GM12864 (cell line): ENCODE results near the gene POC1A.
A peak's percentile ranks its signal among the peaks of the same experiment; 100 is the strongest.

Experiments used
- DNase-seq: peaks from one replicate; pipeline ENCODE4 v3.0.0-alpha.2; 2011; ENCODE audit warnings: low read depth
- H3K4me3 ChIP-seq: 2 replicates; pipeline ENCODE4 v1.5.1; 2011; ENCODE audit warnings: mild to moderate bottlenecking, low read depth, low read length, control low read depth
- TF ChIP-seq, protein P1 (sequence below): IDR thresholded peaks from 2 replicates; pipeline ENCODE4 v1.5.1; 2011; ENCODE audit warnings: low read depth, mild to moderate bottlenecking, moderate library complexity, low read length, control low read depth, inconsistent platforms; ENCODE audit errors: missing control alignments

The POC1A gene

DNA sequence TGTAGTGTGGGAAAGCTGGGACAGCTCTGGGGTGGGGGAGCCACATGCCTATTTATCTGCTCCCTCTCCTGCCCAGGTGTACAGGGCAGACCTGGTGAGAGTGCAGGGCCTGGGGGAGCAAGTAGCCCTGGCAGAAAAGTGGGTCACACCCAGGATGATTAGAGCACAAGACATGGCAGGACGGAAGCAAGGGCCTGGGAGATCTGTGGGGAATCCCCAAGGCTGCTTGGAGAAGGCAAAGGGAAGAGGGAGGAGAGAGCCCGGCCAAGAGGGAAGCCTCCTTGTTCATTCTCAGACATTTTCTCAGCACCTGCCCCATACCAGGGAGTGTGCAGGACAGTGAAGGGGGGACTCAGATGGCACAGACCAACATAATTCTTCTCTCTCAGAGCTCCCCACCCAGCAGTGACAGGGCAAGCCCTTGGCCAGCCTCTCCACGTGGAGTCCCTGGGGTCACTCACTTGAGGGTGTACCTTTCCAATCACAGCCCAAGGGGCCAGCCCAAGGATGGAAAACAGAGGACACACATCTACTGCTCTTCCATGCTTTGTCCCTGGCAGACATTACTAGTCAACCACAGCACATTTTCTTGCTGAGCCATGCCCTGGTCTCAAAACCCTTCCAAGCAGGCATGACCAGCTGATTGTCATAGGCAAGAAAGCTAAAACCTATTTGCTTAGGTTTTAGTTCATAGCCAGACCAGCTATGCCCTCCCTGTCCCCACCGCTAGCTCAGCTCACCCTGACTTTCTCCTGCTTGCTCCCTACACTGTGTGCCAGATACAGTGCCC lies 92.9 kb downstream of the POC1A start:
- TF ChIP-seq, protein P1, sequence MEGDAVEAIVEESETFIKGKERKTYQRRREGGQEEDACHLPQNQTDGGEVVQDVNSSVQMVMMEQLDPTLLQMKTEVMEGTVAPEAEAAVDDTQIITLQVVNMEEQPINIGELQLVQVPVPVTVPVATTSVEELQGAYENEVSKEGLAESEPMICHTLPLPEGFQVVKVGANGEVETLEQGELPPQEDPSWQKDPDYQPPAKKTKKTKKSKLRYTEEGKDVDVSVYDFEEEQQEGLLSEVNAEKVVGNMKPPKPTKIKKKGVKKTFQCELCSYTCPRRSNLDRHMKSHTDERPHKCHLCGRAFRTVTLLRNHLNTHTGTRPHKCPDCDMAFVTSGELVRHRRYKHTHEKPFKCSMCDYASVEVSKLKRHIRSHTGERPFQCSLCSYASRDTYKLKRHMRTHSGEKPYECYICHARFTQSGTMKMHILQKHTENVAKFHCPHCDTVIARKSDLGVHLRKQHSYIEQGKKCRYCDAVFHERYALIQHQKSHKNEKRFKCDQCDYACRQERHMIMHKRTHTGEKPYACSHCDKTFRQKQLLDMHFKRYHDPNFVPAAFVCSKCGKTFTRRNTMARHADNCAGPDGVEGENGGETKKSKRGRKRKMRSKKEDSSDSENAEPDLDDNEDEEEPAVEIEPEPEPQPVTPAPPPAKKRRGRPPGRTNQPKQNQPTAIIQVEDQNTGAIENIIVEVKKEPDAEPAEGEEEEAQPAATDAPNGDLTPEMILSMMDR: no peak
- no peak overlapping the region for H3K4me3 ChIP-seq
- DNase-seq: no peak

DNA sequence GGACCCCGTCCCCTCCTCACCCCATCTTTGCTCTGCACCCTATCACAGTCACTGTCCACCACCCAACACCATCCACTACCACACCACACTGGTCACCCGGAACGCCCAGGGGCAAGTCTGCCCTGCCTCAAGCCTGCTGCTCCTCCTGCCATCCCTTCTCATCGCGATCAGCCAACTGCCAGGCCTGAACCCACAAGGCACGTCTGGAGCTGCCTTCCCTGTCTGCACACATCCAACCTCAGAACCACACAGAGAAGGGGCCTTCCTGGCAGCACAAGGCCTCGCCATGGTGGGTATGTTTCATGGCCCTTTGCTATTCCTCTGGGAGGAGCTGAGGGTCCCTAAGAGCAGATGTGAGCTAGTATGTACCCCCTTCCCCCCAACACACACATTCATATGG lies 94.4 kb downstream of the POC1A start:
- no peak for DNase-seq
- TF ChIP-seq, protein P1: no peak
- H3K4me3 ChIP-seq: no peak overlapping the region

DNA sequence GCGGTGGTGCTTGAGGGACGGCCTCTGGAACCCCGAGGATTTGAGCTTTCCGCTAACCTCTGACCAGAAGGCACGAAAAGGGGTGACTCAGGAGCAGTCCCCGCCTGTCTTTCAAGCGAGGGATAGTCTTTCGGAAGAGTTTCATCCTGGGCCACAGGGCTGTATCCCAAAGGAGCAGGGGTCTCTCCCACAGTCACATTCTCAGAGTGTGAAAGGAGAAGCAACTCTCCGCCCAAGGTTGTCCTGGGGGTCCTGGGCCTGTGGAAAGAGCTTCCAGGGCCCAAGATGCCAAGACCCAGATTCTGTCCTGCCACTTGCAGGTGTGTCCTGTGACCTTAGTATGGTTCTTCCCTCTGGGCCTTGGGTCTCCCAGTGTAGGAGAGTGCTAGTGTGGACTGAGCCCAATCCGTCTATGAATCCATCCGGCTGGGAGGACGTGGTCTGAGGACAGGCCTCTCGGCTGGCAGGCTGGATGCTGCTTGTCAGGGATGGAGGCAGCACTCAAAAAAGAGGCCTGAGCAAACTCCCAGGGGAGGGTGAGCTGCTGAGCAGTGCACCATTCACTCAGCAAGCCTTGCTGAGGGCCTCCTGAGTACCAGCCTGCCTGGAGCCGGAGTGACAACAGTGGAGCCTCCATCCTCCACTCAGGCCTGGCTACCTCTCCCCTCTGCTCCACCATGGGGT lies 96.3 kb downstream of the POC1A start:
- peak overlapping the region; percentile 25 for H3K4me3 ChIP-seq
- no peak for DNase-seq
- TF ChIP-seq, protein P1: no peak

DNA sequence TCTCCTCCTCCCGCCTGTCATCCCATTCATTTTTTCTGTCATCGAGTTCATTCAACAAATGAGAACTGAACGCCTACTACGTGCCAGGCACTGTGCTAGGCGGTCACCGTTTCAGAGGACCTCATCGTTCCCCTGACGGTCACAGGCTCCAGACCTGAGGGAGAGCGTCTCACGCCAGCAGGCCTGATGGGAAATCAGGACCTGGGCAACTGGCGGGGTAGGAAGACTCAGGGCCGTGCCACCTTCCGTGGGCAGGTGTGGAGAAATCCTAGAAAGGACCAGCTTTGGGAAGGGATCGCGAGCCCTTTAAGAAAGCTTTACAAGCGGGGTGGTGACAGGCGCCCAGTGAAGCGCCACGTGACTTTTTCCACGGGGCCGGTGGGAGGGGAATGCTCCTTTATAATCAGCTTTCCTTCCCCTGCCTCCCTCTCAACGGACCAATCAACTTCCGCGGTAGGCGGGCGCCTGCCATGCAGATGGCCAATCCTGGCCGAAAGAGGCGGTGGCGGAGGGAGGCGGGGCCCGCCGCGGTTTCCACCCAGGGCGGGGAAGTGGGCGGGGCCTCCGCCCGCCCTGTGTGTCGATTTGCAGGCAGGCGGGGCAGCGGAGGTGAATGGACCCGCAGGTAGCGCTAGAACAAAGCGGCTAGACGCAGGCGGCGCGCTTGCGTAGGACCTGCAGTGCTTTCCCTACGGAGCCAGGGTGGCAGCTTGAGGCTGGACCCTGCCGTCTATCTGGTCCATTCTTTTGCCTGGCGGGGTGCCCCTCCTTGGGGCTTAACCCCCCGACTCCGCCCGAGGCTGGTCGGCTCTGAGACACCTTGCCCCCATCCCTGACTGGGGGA lies 97.0 kb downstream of the POC1A start:
- DNase-seq: peak; percentile 94
- H3K4me3 ChIP-seq: peak overlapping the region; percentile 75
- TF ChIP-seq, protein P1: no peak

DNA sequence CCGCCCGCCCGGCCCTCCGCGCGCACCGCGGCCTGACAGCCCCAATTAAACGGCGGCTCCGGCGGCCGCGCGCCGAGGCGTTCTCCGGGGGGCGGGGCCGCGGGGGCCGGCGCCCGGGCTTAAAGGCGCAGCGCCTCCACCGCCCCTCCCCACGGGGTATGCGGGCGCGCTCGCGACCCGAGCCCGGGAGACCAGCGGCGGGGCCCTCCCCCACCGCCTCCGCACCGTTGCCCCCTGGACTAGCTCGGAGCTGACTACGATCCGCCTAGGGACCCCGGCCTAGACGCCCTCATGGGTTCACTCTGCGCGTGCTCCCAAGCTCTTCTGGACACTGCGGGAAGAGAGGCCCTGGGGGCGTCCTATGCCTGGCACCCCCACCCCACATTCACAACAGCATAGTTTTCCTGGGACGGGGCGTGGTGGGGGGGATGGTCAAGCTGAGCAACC lies 97.7 kb downstream of the POC1A start, which contains the start of gene DUSP7:
Gene DUSP7 (minus strand): TSS at position 51 of the 447 bp plus-strand sequence. CDS start 205 bp downstream, outside the sequence.
- no peak for DNase-seq
- peak within 1 kb of the TSS; percentile 79 for H3K4me3 ChIP-seq
- TF ChIP-seq, protein P1: no peak

DNA sequence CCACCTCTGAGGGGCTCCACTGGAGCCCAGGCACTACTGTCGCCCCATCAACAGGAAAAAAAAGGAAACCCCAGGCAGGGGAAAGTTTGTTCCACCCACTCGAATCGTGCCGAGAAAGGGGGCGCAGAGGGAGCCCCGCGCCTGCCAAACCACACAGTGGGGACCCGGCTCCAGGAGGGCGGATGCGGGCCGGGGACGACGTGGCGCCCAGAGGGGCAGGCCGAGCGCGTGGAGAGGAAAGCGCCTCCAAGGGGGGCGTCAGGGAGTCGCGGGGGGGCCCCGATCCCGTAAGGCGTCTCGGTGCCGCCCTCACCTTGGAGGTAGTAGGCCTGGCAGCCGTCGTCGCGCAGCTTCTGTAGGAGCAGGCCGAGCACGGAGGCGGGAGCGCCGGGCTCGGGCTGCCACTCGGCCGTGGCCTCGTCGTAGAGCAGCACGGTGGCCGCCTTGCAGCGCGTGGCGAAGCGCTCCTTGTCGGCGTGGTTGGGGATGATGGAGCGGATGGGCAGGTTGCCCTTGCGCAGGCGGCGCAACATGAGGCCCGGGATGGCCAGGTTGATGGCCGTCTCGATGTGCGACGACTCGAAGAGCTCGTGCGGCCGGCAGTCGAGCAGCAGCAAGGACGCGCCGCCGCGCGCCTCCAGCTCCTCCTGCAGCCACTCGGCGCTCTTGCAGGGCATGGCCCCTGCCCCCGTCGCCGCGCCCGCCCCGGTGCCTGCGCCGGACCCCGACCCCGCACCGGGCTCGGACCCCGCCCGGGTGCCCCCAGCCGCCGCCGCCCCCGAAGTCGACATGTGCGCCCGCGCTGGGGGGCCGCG lies 98.5 kb downstream of the POC1A start:
- DNase-seq: no peak
- peak overlapping the region; percentile 79 for H3K4me3 ChIP-seq
- TF ChIP-seq, protein P1: peak; percentile 27
